Head of caudate nucleus (tissue), 42 donors: Measurements from ENCODE around the gene INPP5E.
"Not testable (repeated sequence)": the region's sequence is repeated elsewhere in the genome, so short reads cannot be mapped to it uniquely, and the experiment has no call there.

Experiments
- DNase-seq, 42 donors: peaks; one replicate each; pipeline versions ENCODE4 v3.0.0 to v3.0.0-alpha.2; 2020 to 2021; ENCODE audit warnings: mixed read lengths in 7 of 42
- intact Hi-C: fragments of 100-400 bp; cut with DNase I; formaldehyde crosslinking; loops from one replicate; pipeline ENCODE4 v1.15.0; 2022

Gene INPP5E

DNA sequence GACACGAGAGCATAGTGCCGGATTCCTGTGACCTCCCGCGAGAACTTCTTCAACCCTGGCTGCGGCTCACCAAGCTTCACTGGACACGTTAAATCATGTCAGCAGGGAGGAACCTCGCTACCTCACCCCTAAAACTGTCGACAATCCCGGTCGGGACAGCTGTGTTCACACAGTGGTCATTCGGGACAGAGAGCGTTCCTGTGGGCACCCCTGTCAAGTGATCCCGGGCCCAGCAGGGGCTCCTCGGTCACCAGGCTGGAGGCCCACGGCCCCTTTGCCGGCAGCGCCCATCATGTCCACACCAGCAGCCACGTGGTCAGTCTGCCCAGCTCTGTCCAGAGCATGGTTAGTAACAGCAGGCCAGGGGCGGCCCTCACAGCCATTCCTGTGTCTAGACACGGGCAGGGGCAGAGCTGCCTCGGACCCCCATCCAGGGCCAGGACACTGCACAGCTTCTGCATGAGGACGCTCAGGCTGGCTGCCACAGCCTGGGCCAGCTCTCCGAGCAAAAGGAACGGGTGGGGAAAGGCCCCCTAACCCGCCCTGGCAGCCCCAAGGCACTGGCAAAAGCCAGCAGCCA lies 3.5 kb downstream of the INPP5E start:
- intact Hi-C loops, result no loop called here
- DNase-seq, result no peak

DNA sequence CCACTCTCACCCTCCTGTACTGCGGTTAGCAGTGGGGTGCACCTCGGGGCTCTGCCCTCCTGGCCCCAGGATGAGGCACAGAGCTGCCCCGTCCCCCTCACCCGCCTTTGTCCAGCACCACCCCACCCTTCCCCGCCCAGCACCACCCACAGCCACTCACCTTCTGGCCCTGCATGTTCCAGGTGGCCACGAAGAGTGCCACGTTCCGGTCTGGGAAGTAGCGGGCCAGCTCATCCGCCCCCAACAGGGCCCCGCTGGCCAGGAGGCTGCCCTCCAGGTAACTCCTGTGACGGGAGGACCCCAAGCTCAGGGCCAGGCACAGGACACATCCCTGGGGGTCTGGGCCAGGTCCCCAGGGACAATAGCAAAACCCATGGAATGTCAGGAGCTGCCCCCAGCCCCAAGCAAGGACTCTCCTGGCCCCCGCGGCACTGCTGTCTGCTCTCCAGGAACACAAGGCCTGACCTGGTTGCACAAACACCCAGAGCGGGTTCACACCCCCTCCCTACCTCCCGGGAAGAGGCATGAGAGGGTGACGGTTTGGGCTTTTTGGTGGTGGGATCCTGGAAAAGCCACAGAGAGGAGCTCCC lies 5.0 kb downstream of the INPP5E start:
- intact Hi-C loops, result no loop called here
- no peak for DNase-seq

DNA sequence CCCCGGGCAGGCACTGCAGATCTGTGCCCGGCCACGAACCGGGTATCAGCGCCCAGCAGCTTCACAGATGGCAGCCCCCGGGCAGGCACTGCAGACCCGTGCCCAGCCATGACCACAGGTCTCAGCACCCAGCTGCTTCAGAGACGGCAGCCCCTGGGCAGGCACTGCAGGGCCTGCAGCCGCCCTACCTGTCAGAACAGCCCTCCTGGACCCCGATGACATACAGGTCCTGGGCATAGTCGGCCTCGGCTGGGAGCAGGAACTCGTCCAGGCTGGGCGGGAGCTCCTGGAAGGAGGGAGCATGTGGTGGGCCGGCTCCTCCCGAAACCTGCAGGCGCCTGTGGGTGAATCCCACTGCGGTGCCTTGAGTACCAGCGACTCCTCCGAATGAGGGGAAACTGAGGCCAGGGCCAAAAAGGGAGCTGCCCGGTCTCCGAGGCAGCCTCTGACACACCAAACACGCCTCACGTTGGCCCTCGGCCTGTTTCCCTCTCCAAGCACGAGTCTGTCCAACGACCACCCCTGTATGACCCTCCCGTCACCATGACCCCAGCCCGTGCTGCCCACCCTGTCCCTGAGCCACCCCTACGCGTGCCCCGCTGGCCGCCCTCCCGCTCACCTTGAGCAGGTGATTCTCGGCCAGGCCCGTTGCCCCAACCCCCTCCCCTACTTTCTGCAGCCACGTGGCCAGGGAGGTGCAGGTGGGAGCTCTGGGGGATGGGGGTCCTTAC lies 5.6 kb downstream of the INPP5E start:
- intact Hi-C loops, result no loop called here
- DNase-seq, result no peak

DNA sequence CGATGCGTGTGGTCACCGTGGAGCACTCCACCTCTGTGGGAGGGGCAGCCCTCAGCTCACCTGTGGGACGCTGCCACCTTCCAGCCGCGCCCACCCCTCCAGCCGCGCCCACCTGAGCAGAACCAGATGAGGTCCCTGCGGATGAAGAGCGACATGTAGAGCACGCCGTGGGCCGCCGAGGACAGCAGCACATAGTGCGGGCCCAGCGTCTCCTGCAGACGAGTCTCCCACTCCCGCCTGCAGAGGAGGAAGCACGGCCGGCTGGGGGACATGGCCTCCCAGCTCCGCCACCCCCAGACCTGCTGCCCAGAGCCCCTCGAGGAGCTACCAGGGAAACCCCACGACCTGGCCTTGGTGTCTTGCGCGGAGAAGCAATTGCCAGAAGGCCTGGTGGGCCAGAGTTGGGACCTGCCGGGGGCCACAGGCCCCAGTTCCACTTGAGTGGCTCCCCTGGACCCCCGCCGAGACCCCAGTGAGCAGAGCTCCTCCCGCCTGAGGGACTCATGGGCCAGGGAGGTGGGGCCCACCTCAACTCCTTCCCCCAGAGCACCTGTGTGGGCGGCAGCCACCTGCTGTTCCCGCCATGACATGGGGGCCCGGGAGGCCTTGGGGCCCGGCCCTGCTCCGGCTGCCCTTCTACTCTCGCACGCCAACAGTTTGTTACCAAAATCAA lies 6.5 kb downstream of the INPP5E start:
- DNase-seq, result no peak
- intact Hi-C loops, result no loop called here

DNA sequence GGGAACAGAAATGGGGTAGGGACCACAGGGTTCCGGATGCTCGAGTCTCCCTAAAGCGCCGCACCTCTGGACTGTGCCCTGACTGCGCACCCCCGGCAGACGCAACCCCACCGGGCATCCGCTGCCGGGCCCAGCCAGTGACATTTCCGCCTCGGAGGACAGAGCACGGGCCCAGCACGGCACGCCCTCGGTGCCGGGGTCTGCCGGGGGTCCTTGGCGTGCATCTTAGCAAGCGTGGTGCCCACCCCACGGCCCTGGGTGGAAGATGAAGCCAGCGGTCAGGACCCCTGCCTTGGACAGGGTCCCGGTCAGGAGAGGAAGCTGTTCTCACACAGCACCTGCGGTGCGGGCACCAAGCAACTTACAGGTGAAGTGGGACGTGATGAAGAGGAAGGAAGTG lies 7.1 kb downstream of the INPP5E start:
- intact Hi-C loops, result no loop called here
- no peak for DNase-seq

DNA sequence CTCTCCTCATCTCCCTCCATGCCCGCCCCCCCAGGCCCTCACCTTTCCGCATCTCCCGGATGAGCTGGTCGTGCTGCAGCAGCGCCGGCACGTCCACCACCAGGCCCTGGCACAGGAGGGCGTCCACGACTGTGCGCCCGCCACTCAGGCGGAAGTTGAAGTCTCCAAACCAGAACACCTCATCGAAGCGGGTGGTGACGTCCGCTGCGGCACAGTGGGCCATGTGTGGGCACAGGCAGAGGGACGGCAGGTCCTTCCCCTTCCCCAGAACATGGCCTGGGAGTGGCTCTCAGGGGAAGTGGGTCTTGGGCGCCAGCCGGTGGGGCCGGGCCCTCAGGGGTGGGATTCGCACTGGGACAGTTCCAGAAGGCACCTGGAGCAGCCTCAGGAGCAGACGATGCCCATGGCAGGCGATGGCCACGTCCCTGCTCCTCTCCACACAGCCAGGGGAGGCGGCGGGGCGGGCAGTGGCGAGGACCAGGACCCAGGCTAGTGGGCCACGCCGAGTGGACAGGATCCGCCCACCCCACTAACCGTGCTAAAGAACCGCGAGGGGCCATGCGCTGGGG lies 7.8 kb downstream of the INPP5E start:
- intact Hi-C loops, result no loop called here
- DNase-seq, result no peak

DNA sequence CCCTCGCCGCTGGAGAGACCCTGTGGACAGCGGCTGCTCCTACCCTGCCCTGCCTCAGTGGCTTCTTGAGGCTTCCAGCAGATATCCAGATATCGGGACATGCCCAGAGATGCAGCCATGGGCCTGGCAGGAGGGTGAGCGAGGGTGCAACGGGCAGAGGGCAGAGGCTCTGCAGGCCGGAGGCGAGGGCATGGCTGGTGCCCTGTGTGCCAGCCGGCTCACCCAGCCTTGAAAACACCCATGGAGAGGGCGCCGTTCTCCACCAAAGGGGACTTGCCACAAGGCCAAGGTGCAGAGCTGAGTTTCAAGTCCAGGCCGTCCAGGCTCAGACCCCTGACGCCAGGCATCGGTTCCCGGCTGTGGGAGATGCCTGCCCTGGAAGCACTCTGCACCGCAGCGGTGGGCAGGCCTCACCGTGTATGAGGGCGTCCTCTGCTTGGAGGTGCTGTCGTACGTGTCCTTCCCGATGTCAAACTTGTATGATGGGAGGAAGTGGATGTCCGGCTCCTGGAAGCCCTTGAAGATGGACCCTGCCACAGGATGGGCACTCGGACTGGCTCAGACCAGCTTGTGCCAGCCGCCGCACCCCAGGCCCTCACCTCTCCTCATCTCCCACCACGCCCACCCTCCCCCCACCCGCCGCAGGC lies 8.9 kb downstream of the INPP5E start:
- intact Hi-C loops, result no loop called here
- no peak for DNase-seq

DNA sequence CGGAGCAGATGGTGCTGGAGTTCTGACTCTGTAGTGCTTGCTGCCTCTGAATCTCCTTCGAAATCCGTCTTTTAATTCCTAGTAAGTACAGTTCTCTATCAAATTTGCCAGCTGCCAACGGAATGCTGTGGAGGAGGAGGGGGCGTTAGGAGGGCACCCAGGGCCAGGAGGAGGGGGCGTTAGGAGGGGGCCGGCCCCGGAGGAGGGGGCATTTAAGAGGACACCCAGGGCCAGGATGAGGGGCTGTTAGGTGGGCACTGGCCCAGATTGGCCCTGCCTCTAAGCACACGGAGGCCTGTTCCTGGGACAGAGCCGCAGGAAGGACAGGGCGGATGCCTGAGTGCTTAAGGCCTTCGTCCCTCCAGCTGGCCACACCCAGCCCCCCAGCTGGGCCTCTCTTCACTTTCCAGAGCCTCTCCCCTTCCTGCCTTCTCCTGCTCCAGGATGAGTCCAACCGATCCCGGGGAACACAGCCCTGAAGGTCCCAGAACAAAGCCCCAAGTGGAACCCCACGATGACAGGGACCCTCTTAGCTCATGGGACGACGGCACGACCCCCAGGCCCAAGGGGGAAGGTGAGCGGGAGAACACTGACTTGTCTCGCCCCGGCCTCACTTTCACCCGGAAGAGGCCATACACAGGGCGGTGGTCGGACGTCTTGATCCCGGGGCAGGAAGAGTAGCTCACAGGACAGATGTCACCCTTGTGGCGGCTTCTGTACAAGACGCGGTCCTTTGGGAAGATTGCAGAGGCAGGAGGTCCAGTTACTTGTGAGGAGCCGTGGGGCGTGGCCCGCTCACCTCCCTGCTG lies 9.8 kb downstream of the INPP5E start:
- intact Hi-C loops, result no loop called here
- no peak for DNase-seq

DNA sequence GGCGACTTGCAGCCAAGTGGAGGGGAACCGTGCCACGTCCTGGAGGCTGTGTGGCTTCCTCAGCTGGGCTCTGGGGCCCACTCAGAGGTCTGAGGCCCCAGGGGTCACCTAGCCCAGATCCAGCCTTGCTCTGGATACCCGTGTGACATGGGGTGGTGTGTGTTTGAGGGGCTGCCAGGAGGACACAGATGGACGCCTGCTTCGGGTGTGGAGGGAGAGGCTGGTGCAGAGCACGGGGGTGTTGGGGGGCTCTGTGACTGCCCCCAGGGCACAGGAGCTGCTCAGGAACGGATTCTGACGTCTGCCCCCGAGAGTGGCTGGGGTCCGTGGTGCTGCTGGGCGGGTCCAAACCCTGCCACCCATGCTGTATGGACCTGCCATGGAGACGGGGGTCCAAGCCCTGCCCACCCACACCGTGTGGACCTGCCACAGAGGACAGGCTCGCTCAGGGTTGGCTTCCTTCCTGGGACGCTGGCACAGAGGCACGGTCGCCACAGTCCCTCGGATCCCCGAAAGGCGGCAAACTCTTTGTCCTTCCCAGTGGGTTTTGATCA lies 10.5 kb downstream of the INPP5E start:
- no peak for DNase-seq

DNA sequence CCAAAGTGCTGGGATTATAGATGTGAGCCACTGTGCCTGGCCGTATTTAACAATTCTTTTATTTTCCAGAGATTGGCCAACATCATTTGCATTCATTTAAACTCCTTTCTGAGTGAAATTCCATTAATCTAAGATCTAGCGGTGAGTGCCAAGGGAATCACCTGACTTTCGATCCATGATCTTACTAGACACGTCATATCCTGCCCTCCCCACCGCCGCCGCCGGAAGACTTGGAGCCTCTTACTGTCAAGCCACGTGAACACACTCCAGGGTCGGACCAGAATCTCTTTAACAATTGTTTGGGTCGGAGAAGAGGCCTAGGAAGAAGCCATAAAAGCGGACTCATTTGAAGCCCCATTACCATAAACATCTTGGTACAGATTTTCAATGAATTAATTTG lies 12.9 kb downstream of the INPP5E start:
- intact Hi-C loops, result no loop called here
- DNase-seq, result no peak

More for the DNA sequence above, 10.5 kb downstream of the INPP5E start:
- intact Hi-C loops, result no loop called here

DNA sequence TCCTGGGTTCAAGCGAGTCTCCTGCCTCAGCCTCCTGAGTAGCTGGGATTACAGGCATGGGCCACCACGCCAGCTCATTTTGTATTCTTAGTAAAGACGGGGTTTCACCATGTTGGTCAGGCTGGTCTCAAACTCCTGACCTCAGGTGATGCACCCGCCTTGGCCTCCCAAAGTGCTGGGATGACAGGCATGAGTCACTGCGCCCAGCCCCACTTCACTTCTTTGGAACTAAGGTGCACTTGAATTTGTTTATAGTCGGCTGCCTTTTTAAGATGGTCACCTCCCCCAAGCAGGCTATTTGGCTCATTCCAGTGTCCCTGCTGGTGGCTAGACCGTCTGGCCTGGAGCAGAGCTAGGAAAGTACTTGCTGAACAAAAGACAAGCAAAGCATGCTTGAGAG lies 14.3 kb downstream of the INPP5E start:
- intact Hi-C loops, DNase-seq: not testable (repeated sequence)

DNA sequence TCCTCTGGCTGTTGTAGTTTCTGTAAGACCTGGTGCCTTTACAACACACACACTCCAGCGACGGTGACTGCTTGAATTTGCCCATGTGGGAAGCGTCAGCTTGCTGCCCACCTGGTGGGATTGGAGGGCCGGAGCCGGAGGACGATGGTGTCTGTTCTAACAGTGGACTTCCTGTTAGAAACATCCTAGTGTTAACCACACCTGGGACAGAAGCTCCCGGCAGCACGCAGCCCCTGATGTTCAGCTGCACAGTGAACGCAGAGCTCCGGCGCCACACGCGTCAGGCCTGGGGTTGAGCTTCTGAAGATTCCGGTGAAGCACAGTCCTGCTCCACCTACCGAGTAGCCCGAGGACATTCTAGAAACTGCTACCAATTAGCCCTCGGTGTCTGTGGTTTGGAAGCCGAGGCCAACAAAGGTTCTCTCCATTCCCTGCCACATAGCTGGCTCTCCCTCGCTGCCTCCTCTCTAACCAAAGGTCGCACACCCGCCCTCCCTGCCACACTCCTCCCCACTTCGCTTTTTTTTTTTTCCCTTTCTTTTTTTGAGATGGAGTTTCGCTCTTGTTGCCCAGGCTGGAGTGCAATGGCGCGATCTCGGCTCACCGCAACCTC lies 14.8 kb downstream of the INPP5E start:
- intact Hi-C loops, result no loop called here
- DNase-seq, result no peak

DNA sequence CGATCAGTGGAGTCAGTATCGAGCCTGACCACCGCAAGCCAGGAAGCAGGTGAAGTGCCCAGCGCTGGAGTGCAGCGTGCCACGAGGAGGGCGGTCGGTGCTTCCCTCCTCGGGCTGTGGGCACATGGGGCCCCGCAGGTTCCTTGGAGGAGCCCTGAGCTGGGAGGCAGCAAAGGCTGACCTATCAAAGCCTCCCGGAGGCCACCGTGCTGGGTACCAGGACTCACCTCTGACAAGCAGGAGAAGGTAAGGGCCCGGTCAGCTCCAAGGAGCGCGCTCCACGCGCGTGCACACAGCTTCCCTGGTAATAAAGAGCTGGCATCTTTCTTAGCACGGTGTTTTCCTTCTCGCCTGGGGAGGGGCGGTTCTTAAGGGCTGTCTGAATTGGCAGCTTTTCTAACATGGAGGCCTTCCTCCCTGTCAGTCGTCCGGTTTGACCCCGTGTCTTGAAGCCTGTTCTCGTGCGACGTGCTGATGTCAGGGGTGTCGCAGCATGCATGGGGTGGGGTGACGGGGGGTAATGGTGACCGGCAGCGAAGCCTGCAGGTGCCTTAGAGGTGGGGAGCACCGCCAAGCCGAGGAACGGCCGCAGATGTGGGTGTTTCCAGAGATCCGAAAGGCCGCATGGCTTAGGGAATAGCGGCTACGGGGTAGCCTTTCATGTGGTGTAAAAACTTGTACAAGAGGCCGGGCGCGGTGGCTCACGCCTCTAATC lies 16.1 kb downstream of the INPP5E start:
- DNase-seq, result no peak
- intact Hi-C loops, result no loop called here

DNA sequence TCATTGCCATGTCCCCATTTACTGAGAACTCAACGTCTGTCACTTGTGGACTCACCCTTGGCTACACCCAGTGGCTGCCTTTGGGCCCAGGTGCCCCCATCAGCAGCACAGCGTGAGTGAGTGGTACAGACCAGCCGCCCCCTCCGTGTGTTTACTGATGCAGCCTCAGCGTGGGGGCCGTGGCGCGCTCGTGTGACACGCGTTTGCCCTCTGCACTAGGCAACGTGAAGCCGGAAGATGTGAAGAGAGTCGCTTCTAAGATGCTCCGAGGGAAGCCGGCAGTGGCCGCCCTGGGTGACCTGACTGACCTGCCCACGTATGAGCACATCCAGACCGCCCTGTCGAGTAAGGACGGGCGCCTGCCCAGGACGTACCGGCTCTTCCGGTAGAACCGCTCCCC lies 16.8 kb downstream of the INPP5E start:
- intact Hi-C loops, result no loop called here

DNA sequence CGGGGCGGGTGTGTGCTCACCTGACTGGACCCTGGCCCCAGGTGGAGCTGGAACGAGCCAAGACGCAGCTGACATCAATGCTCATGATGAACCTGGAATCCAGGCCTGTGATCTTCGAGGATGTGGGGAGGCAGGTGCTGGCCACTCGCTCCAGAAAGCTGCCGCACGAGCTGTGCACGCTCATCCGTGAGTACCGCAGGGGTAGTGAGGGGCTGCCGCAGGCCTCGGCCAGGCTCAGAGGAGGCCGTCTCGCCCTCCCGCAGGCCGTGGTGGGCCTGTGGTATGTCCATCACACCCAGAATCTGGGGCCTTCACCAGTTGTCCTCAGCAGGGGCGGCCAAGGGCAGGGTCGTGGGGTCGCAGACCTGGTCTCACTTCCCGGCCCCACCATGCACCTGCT lies 17.9 kb downstream of the INPP5E start:
- intact Hi-C loops, result no loop called here
- no peak for DNase-seq

More for the DNA sequence above, 16.8 kb downstream of the INPP5E start:
- DNase-seq, result no peak

DNA sequence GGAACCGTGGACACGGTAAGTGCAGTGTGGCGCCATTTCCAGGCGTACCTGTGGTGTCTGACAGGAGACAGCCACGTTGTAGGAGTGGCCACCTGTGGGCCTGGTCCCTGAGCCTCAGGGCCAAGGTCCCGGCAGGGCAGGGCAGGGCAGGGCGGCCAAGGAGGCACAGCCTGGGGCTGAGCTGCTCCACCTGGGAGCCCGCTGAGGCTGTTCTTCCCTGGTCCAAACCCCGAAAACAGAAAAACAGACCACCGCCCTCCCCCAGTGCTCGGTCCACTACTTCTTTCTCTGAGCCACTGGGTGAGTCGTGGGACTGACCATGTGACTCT lies 20.6 kb downstream of the INPP5E start:
- DNase-seq, result no peak
- intact Hi-C loops, result no loop called here
